Motor neuron (in vitro differentiated cells): ENCODE results near the gene OR6S1. TPM values are rescaled to one million over a fixed set of nuclear protein-coding genes. Genes with fewer than 3 reads are reported as not detected.
"Not testable (repeated sequence)": the region's sequence is repeated elsewhere in the genome, so short reads cannot be mapped to it uniquely, and the experiment has no call there.

Experiments used
- ATAC-seq, 8 experiments: fragments of 200-7000 bp; cut with Tn5 transposase; replicated peaks in 6 of 8; 2 replicates each; pipeline ENCODE4 v1.8.0; 2021; ENCODE audit warnings: mild to moderate bottlenecking in 8 of 8, moderate library complexity in 8 of 8
- H3K27ac ChIP-seq, 2 donors: fragments of 250-450 bp; sonication (Bioruptor Pico); 2 replicates each; pipeline ENCODE4 v1.9.0; 2021; ENCODE audit warnings: antibody characterized with exemption in 2 of 2, mild to moderate bottlenecking in 2 of 2, moderate library complexity in 1 of 2
- H3K4me1 ChIP-seq, 2 donors: fragments of 250-450 bp; sonication (Bioruptor Pico); replicated peaks in 1 of 2; 2 replicates each; pipeline ENCODE4 v1.6.1; 2021; ENCODE audit warnings: antibody characterized with exemption in 2 of 2, mild to moderate bottlenecking in 2 of 2, moderate library complexity in 1 of 2
- H3K4me3 ChIP-seq, 5 donors: fragments of 250-450 bp; sonication (Bioruptor Pico); 2 replicates each; pipeline ENCODE4 v1.9.0; 2021; ENCODE audit warnings: antibody characterized with exemption in 5 of 5, mild to moderate bottlenecking in 5 of 5, moderate library complexity in 4 of 5
- WGBS, 10 experiments: fragments of 450-650 bp; shearing (Covaris generic); methylation state at CpG; one replicate each; pipeline ENCODE4 v1.0.0; 2022; 5-methylcytosine and 5-hydroxymethylcytosine counted together
- in situ Hi-C, 9 experiments: fragments of 400-800 bp; cut with MboI; loops; one replicate each; pipeline ENCODE4 v1.15.0; 2021; ENCODE audit warnings: low sequenced_read_pairs in 9 of 9, low pct_unique_long_range_greater_than_20kb in 2 of 9; ENCODE audit not compliant: unreplicated experiment in 9 of 9
- total RNA-seq, 8 experiments: library from RNA; unstranded; fragments of 300-600 nt; gene quantifications; 2 replicates each; pipeline versions ENCODE4 v1.2.3 to v1.2.4, GENCODE V29; 2022

The OR6S1 gene
- total RNA-seq, 8 experiments from 2014 or later = 0.28 TPM; not detected in 7

- ATAC-seq = peak; percentile 74 to 98 (median 94)
- WGBS, 10 experiments = 0 to 10% (median 1%) methylated on average over 1 to 19 of the region's 31 CpGs; no CpG with 5 or more reads in 1 of the 10 experiments
- in situ Hi-C loops = no loop called here
- Histone ChIP-seq H3K4me3 (peak overlapping the region in 3 of 5 donors; percentile 26 to 30 (median 27)), H3K4me1 (no peaks in the 10 kb centered on the region), H3K27ac (no peak overlapping the region)
Observed at GRCh38 chr14:20662968-20663732, 21.7 kb upstream of the OR6S1 start.

DNA sequence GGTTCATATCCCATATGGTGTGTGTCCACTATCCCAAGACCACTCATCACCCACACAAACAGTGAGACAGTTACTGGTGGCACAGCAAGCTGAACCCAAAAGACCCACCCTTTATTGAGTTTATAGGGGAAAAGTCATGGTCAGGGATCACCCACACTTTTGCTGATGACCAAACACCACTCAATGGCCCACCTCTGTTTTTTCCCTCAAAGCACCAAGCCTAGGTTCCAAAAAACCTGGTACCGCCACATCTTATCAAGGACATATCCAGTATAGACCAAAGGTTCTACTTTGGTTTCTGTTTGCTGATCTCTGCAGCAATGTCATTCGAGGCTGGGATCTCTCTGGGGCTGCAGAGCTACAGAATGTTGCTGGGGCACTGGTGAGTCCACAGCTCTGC lies 19.7 kb upstream of the OR6S1 start:
- in situ Hi-C loops = no loop called here
- H3K4me3 ChIP-seq = no peak overlapping the region
- WGBS, 10 experiments = 0 to 100% (median 26%) methylated on average over 1 of the region's 2 CpGs; no CpG with 5 or more reads in 4 of the 10 experiments
- no peak for ATAC-seq
- H3K27ac ChIP-seq = no peak overlapping the region
- H3K4me1 ChIP-seq = no peaks in the 10 kb centered on the region

DNA sequence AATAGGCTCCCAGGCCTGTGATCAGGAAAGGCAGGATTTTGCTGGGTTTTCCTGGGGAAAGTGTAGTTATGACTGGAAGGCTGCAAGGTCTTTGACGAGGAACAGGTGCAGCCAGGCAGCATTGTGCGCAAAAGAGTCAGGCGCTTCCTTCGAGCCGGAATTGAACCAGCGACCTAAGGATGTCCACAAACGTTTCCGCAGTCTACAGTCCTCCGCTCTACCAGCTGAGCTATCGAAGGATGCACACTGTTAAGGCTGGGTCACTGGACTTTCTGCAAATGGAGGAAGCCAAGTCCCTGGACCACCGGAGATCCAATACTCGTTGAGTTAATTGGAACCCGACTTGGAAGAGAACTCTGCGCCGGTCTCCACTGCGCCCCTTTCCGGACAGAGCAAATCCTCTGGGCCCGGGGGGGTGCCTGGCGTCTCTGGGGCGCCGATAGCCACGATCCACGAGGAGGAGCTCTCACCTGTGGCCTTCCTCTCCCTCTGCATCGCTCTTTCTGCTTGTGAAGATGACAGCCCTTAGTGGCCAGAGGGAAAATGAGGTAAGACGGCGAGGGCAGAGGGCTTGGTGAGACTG lies 18.4 kb upstream of the OR6S1 start:
- Histone ChIP-seq H3K4me1 (no peaks in the 10 kb centered on the region), H3K4me3 (no peak overlapping the region), H3K27ac (no peak overlapping the region)
- 20 to 87% (median 56%) methylated on average over 2 to 12 of the region's 26 CpGs for WGBS, 10 experiments
- in situ Hi-C loops = no loop called here
- no peak for ATAC-seq

GRCh38 chr14:20659336-20659735 lies 17.8 kb upstream of the OR6S1 start:
- no peak overlapping the region for H3K4me3 ChIP-seq
- in situ Hi-C loops = no loop called here
- H3K27ac ChIP-seq = no peak overlapping the region
- WGBS, 10 experiments = 11 to 52% (median 20%) methylated on average over 1 to 4 of the region's 6 CpGs; no CpG with 5 or more reads in 5 of the 10 experiments
- no peak for ATAC-seq
- no peaks in the 10 kb centered on the region for H3K4me1 ChIP-seq

DNA sequence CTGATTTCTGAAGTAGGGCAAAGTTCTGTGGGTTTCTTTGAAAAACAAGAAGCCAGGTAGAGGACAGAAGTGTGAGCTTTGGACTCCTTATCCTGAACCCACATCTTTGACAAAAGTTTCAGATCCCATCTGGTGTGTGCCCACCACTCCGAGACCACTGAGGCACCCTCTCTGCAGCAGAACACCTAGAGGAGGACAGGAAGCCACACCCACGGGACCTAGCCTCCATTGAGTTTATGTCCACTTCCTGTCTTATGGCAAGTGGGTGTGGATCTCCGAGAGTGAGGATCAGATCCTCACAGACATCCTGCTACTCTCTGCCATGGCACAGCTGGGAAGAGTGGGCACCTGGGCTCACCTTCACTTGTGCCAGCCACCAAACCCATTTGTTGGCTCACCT lies 16.8 kb upstream of the OR6S1 start:
- WGBS, 10 experiments = 33 to 60% (median 41%) methylated on average over 1 of the region's 3 CpGs; no CpG with 5 or more reads in 6 of the 10 experiments
- Histone ChIP-seq H3K4me3 (no peak overlapping the region), H3K4me1 (no peaks in the 10 kb centered on the region), H3K27ac (no peak overlapping the region)
- ATAC-seq = no peak
- in situ Hi-C loops = no loop called here

DNA sequence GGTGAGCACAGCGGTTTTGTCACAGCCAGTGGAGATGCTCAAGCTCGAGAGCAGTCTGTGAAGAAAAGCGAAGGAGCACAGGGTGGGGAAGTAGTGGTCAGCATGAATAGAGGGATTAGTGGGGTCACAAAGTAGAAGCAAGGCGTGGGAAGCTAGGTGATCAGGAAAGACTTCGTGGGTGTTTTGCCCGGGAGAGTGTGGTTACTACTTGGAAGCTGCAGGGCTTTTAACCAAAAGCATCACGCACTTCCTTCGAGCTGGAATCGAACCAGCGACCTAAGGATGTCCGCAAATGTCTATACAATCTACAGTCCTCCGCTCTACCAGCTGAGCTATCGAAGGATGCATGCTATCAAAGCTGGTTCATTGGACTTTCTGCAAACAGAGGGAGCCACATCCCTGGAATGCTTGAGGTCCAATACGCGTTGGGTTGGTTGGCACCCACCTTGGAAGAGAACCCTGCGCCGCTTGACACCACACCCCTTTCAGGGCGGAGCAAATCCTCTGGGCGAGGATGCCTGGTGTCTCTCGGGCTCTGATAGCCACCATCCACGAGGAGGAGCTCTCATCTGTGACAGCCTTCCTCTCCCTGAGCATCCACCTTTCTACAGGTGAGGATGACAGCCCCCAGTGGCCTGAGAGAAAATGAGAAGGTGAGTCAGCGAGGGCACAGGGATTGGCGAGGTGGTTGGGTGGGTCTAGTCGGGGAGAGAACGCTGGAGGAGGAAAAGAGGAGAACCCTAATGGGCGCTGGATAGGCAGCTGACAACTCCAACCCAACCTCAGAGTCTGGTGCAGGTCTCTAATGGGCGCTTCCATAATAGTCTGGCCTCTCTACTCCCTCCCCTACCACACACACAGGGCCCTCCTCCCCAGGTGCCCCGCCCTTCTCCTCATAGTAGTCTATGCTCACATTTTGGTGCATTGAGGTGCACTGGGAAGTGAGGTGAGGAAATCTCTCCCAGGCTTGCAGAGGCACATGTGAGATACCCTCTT lies 16.0 kb upstream of the OR6S1 start:
- ATAC-seq = peak in 2 of 8 experiments; percentile 30 to 53
- 0 to 60% (median 18%) methylated on average over 1 to 17 of the region's 28 CpGs for WGBS, 10 experiments
- H3K4me3 ChIP-seq = no peak overlapping the region
- in situ Hi-C loops = no loop called here
- no peak overlapping the region for H3K27ac ChIP-seq
- H3K4me1 ChIP-seq = no peaks in the 10 kb centered on the region

DNA sequence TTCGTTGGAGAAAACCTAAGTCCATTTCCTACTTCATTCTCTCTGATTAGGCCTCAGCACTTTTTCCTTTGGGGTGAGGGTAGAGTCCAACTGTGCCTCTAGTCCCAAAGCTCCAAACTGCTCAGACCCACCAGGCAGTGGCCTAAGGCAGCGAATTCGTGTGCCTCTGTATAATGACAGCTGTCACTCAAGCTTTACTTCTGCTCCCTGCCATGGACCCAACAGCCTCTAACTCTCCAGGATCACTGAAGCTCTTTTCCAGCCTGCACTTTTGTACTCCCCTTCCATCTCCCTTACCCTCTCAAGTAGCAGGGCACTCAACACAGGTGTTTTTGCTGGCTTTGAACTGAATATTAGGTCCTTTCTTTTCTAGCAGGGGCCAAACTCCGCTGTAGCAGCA lies 14.8 kb upstream of the OR6S1 start:
- no peak overlapping the region for H3K4me3 ChIP-seq
- H3K27ac ChIP-seq = no peak overlapping the region
- 48 to 75% (median 60%) methylated on average over 2 to 4 of the region's 4 CpGs; no CpG with 5 or more reads in 4 of the 10 experiments for WGBS, 10 experiments
- no peak for ATAC-seq
- in situ Hi-C loops = no loop called here
- H3K4me1 ChIP-seq = no peaks in the 10 kb centered on the region

DNA sequence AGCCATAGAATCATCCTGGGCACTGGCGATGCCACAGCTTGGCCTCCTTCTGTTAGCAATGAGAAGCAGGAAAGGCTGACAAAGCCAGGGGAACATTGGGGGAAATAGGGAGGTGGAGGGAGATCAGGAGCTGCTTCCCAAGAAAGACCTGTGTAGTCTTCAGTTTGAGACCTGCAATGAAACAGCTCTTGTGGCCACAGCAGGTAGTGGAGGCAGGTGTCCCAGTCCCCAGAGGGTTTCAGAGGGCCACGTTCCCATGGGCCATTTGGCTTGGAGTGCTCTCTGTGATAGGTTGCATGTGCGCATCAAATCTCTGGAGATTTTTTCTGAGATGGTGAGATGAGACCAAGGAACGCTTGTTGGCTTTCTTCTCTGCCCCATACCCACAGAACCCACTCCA lies 14.4 kb upstream of the OR6S1 start:
- 0 to 100% (median 56%) methylated on average over 1 to 3 of the region's 4 CpGs; no CpG with 5 or more reads in 1 of the 10 experiments for WGBS, 10 experiments
- in situ Hi-C loops = no loop called here
- H3K27ac ChIP-seq = no peak overlapping the region

GRCh38 chr14:20652996-20653975 lies 11.8 kb upstream of the OR6S1 start:
- Histone ChIP-seq H3K27ac (no peak overlapping the region), H3K4me1 (no peaks in the 10 kb centered on the region), H3K4me3 (peak overlapping the region in 4 of 5 donors; percentile 18 to 34 (median 33))
- peak; percentile 72 to 95 (median 90) for ATAC-seq
- WGBS, 10 experiments = 0 to 4% (median 1%) methylated on average over 4 to 13 of the region's 39 CpGs; no CpG with 5 or more reads in 5 of the 10 experiments
- in situ Hi-C loops = no loop called here

More for the DNA sequence above, 14.4 kb upstream of the OR6S1 start:
- no peak for ATAC-seq
- no peaks in the 10 kb centered on the region for H3K4me1 ChIP-seq
- H3K4me3 ChIP-seq = no peak overlapping the region

DNA sequence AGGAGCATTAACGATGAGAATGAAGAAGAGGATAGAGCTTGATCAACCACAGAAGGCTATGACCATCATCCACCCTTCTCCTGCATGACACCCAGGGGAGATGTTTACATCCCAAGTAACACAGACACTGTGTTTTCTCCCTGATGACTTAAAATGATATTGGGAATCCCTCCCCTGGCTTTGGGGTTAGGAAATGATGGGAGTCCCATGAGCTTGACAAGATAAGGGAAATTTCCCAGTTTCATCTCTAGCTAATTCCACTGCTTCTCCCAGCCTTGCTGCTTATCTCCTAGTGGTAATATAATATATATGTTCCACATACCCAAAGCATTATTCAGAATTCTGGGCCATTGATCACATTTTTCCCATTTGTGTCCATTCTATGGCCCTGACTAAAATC lies 4.0 kb upstream of the OR6S1 start:
- 0 to 100% (median 60%) methylated on average over 1 of the region's 1 CpG; no CpG with 5 or more reads in 3 of the 10 experiments for WGBS, 10 experiments
- ATAC-seq = no peak
- Histone ChIP-seq H3K27ac (no peak overlapping the region), H3K4me1 (no peaks in the 10 kb centered on the region), H3K4me3 (no peak overlapping the region)
- in situ Hi-C loops = no loop called here

- ATAC-seq = no peak
- Histone ChIP-seq H3K27ac (no peak overlapping the region), H3K4me3 (no peak overlapping the region), H3K4me1 (no peaks in the 10 kb centered on the region)
- in situ Hi-C loops = no loop called here
- 50 to 100% (median 88%) methylated on average over 1 to 2 of the region's 2 CpGs; no CpG with 5 or more reads in 6 of the 10 experiments for WGBS, 10 experiments
Observed at GRCh38 chr14:20644520-20644919, 3.0 kb upstream of the OR6S1 start.

DNA sequence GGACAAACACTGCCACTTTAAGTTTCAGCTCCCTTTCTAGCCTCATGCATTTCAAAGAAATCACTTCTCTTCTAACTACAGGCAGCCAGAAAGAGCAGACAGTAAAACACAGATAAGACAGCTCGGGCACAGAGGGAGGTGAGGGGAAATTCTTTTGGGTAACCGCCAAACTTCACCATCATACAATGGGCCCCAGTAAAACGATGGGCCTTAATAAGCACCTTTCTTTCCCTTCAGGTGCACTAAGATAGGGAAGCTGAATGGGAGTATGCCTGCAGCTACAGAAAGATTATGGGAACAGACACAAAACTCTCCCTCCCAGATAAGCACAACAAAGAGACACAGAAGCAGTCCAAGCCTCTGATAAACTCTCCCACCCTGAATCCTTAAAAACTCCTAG lies 1.3 kb upstream of the OR6S1 start:
- H3K4me3 ChIP-seq, ATAC-seq, H3K27ac ChIP-seq, H3K4me1 ChIP-seq, in situ Hi-C loops: not testable (repeated sequence)
- WGBS, 10 experiments = 0 to 20% (median 4%) methylated on average over 1 to 2 of the region's 3 CpGs; no CpG with 5 or more reads in 6 of the 10 experiments
